BE2C (cell line): ENCODE data around the gene ENDOG.

Experiments
- DNase-seq: peaks from one replicate; pipeline ENCODE4 v3.0.0-alpha.2; 2020
- H3K27me3 ChIP-seq: fragments of 250-450 bp; sonication (Bioruptor Pico); 2 replicates; pipeline ENCODE4 v1.5.1; 2020; ENCODE audit warnings: mild to moderate bottlenecking
- H3K36me3 ChIP-seq: fragments of 250-450 bp; sonication (Bioruptor Pico); 2 replicates; pipeline ENCODE4 v1.5.1; 2020; ENCODE audit warnings: mild to moderate bottlenecking
- H3K4me1 ChIP-seq: fragments of 250-450 bp; sonication (Bioruptor Pico); 2 replicates; pipeline ENCODE4 v1.5.1; 2020
- H3K4me3 ChIP-seq: 2 replicates; pipeline ENCODE4 v1.5.1; 2011; ENCODE audit warnings: low read depth, low read length
- H3K9me3 ChIP-seq: fragments of 250-450 bp; sonication (Bioruptor Pico); 2 replicates; pipeline ENCODE4 v1.5.1; 2020
- TF ChIP-seq, protein P1 (sequence below): IDR thresholded peaks from 2 replicates; pipeline ENCODE4 v1.5.1; 2012; ENCODE audit warnings: mild to moderate bottlenecking, low read depth, low read length

The ENDOG gene

DNA sequence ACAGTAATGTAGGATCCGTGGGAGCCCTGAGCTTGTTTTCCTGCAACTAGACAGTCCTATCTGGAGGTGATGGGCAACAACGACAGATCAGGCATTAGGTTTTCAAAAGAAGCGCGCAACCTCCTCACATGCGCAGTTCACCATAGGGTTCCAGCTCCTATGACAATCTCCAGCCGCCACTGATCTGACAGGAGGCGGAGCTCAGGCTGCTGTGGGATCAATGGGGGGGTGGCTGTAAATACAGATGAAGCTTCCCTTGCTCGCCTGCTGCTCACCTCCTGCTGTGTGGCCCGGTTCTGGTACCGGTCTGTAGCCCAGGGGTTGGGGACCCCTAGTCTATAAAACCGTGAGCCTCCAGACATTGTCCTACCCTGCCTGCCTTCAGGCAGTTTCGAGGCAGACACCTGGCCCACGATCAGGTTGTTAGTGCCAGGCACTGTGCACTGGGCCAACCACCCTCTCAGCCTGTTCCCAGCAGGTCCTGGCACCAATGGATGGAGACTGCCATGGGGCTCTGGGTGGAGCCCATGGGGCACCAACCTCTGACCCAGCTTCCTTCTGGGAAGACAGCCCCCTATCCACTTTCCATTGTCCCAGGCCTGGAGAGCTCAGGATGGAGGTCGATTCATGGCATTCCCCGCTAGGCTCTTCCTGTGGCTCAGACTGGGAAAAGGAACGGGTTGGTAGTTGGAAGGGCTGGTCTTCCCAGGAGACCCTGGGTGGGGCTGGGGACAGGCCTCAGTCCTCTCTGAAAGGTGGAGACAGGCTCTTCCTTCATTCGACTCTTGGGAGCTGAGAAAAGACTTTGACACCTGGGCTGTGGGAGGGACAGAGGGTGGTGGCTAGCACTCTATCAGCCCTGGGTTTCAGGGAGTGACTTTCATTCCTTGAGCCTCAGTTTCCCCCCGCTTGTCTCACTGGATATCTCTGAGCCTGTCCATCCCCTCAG lies 1.7 kb downstream of the ENDOG start:
- Histone ChIP-seq H3K4me3 (peak overlapping the region; percentile 79), H3K4me1 (peaks cover 5% of the 10 kb centered on the region), H3K27me3 (no peaks in the 10 kb centered on the region), H3K36me3 (peaks cover 47% of the 10 kb centered on the region), H3K9me3 (no peaks in the 10 kb centered on the region)
- TF ChIP-seq, protein P1, sequence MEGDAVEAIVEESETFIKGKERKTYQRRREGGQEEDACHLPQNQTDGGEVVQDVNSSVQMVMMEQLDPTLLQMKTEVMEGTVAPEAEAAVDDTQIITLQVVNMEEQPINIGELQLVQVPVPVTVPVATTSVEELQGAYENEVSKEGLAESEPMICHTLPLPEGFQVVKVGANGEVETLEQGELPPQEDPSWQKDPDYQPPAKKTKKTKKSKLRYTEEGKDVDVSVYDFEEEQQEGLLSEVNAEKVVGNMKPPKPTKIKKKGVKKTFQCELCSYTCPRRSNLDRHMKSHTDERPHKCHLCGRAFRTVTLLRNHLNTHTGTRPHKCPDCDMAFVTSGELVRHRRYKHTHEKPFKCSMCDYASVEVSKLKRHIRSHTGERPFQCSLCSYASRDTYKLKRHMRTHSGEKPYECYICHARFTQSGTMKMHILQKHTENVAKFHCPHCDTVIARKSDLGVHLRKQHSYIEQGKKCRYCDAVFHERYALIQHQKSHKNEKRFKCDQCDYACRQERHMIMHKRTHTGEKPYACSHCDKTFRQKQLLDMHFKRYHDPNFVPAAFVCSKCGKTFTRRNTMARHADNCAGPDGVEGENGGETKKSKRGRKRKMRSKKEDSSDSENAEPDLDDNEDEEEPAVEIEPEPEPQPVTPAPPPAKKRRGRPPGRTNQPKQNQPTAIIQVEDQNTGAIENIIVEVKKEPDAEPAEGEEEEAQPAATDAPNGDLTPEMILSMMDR: no peak
- DNase-seq: peak; percentile 89

DNA sequence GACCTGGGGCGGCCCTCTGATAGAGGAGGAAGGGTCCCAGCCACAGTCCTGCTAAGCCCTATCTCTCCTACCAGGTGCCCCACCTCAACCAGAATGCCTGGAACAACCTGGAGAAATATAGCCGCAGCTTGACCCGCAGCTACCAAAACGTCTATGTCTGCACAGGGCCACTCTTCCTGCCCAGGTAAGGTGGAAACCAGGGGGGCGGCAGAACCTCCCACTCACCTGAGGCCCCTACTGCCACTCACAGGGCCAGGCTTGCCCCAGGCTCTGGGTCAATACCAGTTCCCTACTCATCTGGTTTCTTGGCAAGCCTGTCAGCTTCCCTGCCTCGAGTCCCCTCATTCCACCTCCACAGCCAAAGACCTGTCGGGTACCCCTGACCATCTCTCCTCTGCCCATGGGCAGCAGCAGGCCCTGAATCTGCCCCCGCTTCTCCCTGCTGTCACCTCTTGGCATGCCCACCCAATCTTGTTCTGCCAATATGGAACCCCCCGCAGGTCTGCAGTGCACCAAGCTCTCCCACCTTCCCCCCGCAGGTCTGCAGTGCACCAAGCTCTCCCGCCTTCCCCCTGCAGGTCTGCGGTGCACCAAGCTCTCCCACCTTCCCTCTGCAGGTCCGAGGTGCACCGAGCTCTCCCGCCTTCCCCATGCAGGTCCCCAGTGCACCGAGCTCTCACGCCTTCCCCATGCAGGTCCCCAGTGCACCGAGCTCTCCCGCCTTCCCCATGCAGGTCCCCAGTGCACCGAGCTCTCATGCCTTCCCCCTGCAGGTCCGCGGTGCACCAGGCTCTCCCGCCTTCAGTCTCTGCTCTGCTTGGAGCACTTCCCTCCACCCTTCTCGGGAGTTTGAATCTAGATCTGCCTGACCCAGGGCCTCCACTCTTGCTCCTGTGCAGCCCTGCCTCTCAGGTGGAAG lies 2.6 kb downstream of the ENDOG start:
- H3K27me3 ChIP-seq: no peaks in the 10 kb centered on the region
- no peak overlapping the region for H3K4me3 ChIP-seq
- TF ChIP-seq, protein P1: no peak
- peaks cover 56% of the 10 kb centered on the region for H3K36me3 ChIP-seq
- no peak for DNase-seq
- H3K9me3 ChIP-seq: no peaks in the 10 kb centered on the region
- peaks cover 5% of the 10 kb centered on the region for H3K4me1 ChIP-seq

DNA sequence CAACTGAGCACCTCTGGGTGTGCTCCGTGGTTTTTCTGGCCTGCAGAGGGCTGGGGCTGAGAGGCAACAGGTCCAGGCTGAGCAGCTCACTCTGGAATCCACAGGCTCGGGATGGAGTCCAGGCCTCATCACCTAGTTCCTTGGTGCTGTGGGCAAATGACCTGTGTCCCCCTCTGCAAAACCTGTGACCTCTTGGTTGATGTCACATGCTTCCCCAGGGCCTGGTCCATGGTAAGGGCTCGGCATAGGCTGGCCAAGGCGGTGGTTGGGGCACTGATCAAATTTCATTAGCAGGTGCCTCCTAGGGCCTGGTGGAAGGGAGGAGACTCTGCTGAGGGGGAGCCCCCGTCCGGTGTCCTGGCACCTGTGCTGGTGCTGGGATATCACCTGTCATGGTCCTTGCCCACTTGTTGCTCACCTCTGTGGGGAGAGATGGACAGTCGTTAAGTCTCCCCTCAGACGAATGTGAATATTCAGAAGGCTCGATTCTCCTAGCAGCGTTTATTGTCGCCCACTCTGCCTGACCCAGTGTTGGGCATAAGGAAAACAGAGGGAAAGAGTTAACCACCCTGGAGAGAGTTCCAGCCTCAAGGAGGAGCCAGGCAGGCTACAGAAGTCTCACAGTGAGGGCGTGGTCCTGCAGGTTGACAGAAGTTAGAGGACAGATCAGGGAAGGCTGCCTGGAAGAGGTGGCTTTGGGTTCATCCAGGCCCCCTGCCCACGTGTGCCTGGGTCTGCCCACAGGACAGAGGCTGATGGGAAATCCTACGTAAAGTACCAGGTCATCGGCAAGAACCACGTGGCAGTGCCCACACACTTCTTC lies 3.5 kb downstream of the ENDOG start:
- H3K4me1 ChIP-seq: peaks cover 5% of the 10 kb centered on the region
- TF ChIP-seq, protein P1: no peak
- DNase-seq: no peak
- no peaks in the 10 kb centered on the region for H3K27me3 ChIP-seq
- H3K4me3 ChIP-seq: no peak overlapping the region
- peaks cover 65% of the 10 kb centered on the region for H3K36me3 ChIP-seq
- H3K9me3 ChIP-seq: no peaks in the 10 kb centered on the region

DNA sequence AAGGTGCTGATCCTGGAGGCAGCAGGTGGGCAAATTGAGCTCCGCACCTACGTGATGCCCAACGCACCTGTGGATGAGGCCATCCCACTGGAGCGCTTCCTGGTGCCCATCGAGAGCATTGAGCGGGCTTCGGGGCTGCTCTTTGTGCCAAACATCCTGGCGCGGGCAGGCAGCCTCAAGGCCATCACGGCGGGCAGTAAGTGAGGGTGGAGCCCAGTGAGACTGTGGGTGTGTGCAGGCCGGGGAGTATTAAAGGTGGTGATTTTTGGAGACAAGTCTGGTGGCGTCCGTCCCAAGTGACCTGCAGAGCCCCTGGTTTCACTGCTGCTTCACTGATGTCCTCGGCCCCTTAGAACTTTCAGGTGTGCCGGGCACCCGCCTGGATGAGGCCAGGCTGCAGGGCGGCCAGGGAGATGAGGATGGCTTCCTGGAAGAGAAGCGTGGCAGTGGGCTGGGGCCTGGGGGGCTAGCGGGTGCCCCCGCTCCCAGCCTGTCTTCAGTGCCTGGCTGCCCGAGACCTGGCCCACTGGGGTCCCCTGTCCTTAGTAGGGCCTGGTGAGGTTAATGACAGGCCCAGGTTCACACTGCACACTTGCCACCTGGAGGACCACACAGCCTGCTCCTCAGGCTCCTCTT lies 4.2 kb downstream of the ENDOG start:
- H3K4me3 ChIP-seq: no peak overlapping the region
- DNase-seq: no peak
- peaks cover 72% of the 10 kb centered on the region for H3K36me3 ChIP-seq
- no peaks in the 10 kb centered on the region for H3K27me3 ChIP-seq
- H3K4me1 ChIP-seq: peaks cover 5% of the 10 kb centered on the region
- TF ChIP-seq, protein P1: no peak
- H3K9me3 ChIP-seq: no peaks in the 10 kb centered on the region

DNA sequence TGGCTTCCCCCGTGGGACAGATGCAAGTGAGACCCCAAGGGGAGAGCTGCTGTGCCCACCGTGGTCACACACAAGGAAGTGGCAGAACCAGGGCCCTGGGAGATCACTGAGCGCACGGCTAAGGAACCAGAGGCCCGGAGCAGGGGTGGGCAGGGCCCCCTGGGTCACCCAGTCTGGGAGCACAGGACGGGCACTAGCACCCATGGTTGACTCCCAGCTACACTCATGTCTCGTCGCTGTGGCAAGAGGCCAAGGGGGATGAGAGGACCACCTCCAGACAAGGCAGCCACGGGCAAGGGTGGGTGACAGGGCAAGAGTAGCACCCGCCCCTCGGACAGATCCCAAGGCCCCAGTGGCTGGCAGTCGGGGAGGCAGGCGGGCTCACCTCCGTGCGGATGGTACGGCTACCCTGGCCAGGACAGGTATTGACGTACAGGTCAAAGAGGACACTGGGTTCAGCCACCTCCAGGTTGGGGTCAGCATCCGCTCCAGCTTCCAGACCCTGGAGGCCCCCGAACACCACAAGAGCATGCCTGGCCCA lies 5.1 kb downstream of the ENDOG start:
- Histone ChIP-seq H3K4me1 (peaks cover 5% of the 10 kb centered on the region), H3K36me3 (peaks cover 78% of the 10 kb centered on the region), H3K4me3 (no peak overlapping the region), H3K27me3 (no peaks in the 10 kb centered on the region), H3K9me3 (no peaks in the 10 kb centered on the region)
- DNase-seq: no peak
- TF ChIP-seq, protein P1: no peak
